Panc1 (cell line): ENCODE measurements around the gene MYO1A. TPM values are rescaled to one million over a fixed set of nuclear protein-coding genes. Genes with fewer than 3 reads are reported as not detected.

Source experiments
- ATAC-seq: fragments of 200-7000 bp; cut with Tn5 transposase; 2 replicates; pipeline ENCODE4 v1.9.1; 2020; ENCODE audit warnings: mild to moderate bottlenecking, moderate library complexity
- BruUV-seq: library from RNA; stranded (reverse); fragments of 400-500 nt; replicated peaks from 2 replicates; lab custom pipeline; 2021; lab: Mats Ljungman, UMichigan
- CTCF ChIA-PET: fragments of 300-600 bp; sonication (Branson Sonifier 250); formaldehyde crosslinking; loops from one replicate; lab custom pipeline; 2022; ENCODE audit warnings: antibody characterized with exemption; lab: Charles Lee
- POLR2A ChIA-PET: fragments of 300-600 bp; sonication (Branson Sonifier 250); formaldehyde crosslinking; loops from one replicate; lab custom pipeline; 2022; ENCODE audit warnings: antibody characterized with exemption; lab: Charles Lee
- DNase-seq: peaks from one replicate; pipeline ENCODE4 v3.0.0-alpha.2; 2010; ENCODE audit warnings: low read depth, low spot score
- H3K27ac ChIP-seq: 2 replicates; pipeline ENCODE4 v1.5.1; 2011; ENCODE audit warnings: mild to moderate bottlenecking, low read length, inconsistent platforms
- H3K27me3 ChIP-seq: fragments of 200-500 bp; sonication (Bioruptor generic); 2 replicates; pipeline ENCODE4 v1.6.0; 2014; ENCODE audit warnings: low read length, inconsistent platforms; ENCODE audit not compliant: control insufficient read depth, insufficient read depth
- H3K36me3 ChIP-seq: fragments of 200-500 bp; sonication (Bioruptor generic); 2 replicates; pipeline ENCODE4 v1.5.1; 2014; ENCODE audit warnings: inconsistent platforms, mild to moderate bottlenecking, low read length, moderate library complexity; ENCODE audit not compliant: control insufficient read depth, insufficient read depth
- H3K4me1 ChIP-seq: 2 replicates; pipeline ENCODE4 v1.5.1; 2011; ENCODE audit warnings: inconsistent platforms, mild to moderate bottlenecking, low read length, moderate library complexity; ENCODE audit not compliant: control insufficient read depth, insufficient read depth
- H3K4me3 ChIP-seq, 2 experiments: 2 replicates each; pipeline ENCODE4 v1.5.1; 2011 to 2012; ENCODE audit warnings: low read depth in 2 of 2, low read length in 2 of 2, mild to moderate bottlenecking in 2 of 2, inconsistent platforms in 1 of 2, moderate library complexity in 1 of 2
- H3K9me3 ChIP-seq: fragments of 200-500 bp; sonication (Bioruptor generic); 2 replicates; pipeline ENCODE4 v1.5.1; 2014; ENCODE audit warnings: low read depth, mild to moderate bottlenecking, inconsistent platforms, low read length, moderate library complexity; ENCODE audit not compliant: control insufficient read depth, insufficient read depth
- POLR2AphosphoS5 ChIP-seq: IDR thresholded peaks from 2 replicates; pipeline ENCODE4 v1.6.1; 2012; ENCODE audit warnings: mild to moderate bottlenecking, low read depth, low read length, moderate library complexity
- SIN3A ChIP-seq: IDR thresholded peaks from 2 replicates; pipeline ENCODE4 v1.6.1; 2012; ENCODE audit warnings: low read depth, mild to moderate bottlenecking, low read length, moderate library complexity, borderline replicate concordance; ENCODE audit not compliant: insufficient read depth
- TCF7L2 ChIP-seq: IDR thresholded peaks from 2 replicates; pipeline ENCODE4 v1.6.1; 2011; ENCODE audit warnings: mild to moderate bottlenecking, low read depth, low read length, inconsistent platforms
- in situ Hi-C: cut with HindIII; loops from 2 replicates; pipeline ENCODE4 v1.10.0; 2016; ENCODE audit warnings: low sequenced_read_pairs, low pct_unique_long_range_greater_than_20kb
- intact Hi-C: fragments of 100-400 bp; cut with micrococcal nuclease; formaldehyde crosslinking; loops from one replicate; pipeline ENCODE4 v1.10.0; 2022; ENCODE audit not compliant: unreplicated experiment
- total RNA-seq: library from RNA; stranded (reverse); gene quantifications from one replicate; pipeline ENCODE4 v1.2.1, GENCODE V29; 2021; ENCODE audit not compliant: unreplicated experiment
- TF ChIP-seq, protein P1 (sequence below), 2 experiments: IDR thresholded peaks; 2 replicates each; pipeline ENCODE4 v1.6.1; 2011 to 2012; ENCODE audit warnings: low read depth in 2 of 2, control low read depth in 1 of 2, low read length in 1 of 2, mild to moderate bottlenecking in 1 of 2, moderate library complexity in 1 of 2; ENCODE audit not compliant: insufficient read depth in 1 of 2
- TF ChIP-seq, protein P2 (sequence below): fragments of 450-650 bp; IDR thresholded peaks from 2 replicates; pipeline ENCODE4 v1.5.1; 2017; ENCODE audit warnings: mild to moderate bottlenecking

Gene MYO1A
- total RNA-seq, 1 experiment from 2014 or later, result not detected

DNA sequence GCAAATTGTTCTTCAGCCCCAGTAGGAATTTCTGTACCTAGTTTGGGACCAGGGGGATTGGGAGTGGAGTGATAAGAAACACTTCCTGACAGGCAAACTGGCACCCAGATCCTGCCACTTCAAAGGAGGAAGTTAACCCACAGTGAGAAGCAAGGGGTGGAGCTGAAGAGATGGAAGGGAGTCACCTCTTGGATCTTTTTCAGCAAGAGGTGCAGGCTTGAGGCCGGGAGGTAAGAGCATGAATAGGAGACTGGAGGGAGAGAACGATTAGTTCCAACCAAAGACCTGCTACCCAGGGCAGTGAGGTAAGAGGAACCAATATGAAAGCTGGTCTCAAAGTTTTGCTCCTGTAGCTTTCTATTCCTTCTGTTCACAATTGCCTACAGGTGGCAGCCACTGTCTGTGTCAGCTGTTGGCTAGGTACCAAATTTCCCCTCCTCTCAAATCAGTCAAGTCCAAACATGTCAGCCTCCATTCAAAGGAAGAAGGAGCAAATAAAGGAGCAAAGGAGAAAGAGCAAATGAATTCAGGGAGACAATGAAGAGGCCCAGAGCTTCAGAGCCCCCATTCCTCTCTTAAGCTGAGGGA is 18.7 kb downstream of the MYO1A start:
- TF ChIP-seq, protein P1, sequence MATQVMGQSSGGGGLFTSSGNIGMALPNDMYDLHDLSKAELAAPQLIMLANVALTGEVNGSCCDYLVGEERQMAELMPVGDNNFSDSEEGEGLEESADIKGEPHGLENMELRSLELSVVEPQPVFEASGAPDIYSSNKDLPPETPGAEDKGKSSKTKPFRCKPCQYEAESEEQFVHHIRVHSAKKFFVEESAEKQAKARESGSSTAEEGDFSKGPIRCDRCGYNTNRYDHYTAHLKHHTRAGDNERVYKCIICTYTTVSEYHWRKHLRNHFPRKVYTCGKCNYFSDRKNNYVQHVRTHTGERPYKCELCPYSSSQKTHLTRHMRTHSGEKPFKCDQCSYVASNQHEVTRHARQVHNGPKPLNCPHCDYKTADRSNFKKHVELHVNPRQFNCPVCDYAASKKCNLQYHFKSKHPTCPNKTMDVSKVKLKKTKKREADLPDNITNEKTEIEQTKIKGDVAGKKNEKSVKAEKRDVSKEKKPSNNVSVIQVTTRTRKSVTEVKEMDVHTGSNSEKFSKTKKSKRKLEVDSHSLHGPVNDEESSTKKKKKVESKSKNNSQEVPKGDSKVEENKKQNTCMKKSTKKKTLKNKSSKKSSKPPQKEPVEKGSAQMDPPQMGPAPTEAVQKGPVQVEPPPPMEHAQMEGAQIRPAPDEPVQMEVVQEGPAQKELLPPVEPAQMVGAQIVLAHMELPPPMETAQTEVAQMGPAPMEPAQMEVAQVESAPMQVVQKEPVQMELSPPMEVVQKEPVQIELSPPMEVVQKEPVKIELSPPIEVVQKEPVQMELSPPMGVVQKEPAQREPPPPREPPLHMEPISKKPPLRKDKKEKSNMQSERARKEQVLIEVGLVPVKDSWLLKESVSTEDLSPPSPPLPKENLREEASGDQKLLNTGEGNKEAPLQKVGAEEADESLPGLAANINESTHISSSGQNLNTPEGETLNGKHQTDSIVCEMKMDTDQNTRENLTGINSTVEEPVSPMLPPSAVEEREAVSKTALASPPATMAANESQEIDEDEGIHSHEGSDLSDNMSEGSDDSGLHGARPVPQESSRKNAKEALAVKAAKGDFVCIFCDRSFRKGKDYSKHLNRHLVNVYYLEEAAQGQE (IDR thresholded peaks at IDR 0.05; ENCODE audit: insufficient read depth in 1 of 2, low read depth in 2 of 2, low read length in 1 of 2), result no peak
- TF ChIP-seq, protein P2, sequence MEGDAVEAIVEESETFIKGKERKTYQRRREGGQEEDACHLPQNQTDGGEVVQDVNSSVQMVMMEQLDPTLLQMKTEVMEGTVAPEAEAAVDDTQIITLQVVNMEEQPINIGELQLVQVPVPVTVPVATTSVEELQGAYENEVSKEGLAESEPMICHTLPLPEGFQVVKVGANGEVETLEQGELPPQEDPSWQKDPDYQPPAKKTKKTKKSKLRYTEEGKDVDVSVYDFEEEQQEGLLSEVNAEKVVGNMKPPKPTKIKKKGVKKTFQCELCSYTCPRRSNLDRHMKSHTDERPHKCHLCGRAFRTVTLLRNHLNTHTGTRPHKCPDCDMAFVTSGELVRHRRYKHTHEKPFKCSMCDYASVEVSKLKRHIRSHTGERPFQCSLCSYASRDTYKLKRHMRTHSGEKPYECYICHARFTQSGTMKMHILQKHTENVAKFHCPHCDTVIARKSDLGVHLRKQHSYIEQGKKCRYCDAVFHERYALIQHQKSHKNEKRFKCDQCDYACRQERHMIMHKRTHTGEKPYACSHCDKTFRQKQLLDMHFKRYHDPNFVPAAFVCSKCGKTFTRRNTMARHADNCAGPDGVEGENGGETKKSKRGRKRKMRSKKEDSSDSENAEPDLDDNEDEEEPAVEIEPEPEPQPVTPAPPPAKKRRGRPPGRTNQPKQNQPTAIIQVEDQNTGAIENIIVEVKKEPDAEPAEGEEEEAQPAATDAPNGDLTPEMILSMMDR, result no peak
- TF ChIP-seq POLR2AphosphoS5, result no peak
- no peak for TF ChIP-seq SIN3A
- TF ChIP-seq TCF7L2, result no peak
- no peaks in the 10 kb centered on the region for H3K4me1 ChIP-seq
- in situ Hi-C loops, result no loop called here
- ChIA-PET CTCF (no interaction called here), POLR2A (no interaction called here)
- no peak overlapping the region for H3K4me3 ChIP-seq
- H3K27ac ChIP-seq, result no peak overlapping the region
- BruUV-seq, result no TSS peak
- ATAC-seq, result no peak
- no peaks in the 10 kb centered on the region for H3K9me3 ChIP-seq
- no peaks in the 10 kb centered on the region for H3K27me3 ChIP-seq
- no peaks in the 10 kb centered on the region for H3K36me3 ChIP-seq
- DNase-seq, result no peak
- intact Hi-C loops, result no loop called here

DNA sequence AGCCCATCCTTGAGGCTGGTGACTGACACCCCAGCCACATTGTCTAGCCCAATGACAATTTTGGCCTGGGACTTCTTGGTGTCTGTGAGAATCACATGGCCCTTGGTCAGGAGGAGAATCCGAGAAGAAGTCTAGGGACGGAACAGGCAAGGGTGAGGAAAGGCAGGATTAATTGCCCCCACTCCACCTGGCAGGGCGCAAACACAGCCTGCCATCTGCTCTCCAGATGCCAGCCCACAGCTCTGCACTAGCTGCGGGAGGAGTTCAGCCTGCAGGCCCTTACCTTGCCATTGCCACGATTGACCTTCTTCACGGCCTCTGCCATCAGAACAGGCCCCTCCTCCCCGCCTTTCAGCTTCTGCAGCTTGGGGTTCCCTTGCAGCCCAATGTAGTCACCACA is 20.5 kb downstream of the MYO1A start:
- Histone ChIP-seq H3K36me3 (no peaks in the 10 kb centered on the region), H3K27me3 (no peaks in the 10 kb centered on the region), H3K9me3 (no peaks in the 10 kb centered on the region), H3K4me3 (no peak overlapping the region), H3K4me1 (no peaks in the 10 kb centered on the region), H3K27ac (no peak overlapping the region)
- DNase-seq (no peak), ATAC-seq (no peak)
- intact Hi-C loops (no loop called here), in situ Hi-C loops (no loop called here)
- ChIA-PET CTCF (no interaction called here), POLR2A (no interaction called here)
- TF ChIP-seq, protein P1 (IDR thresholded peaks at IDR 0.05; ENCODE audit: insufficient read depth in 1 of 2, low read depth in 2 of 2, low read length in 1 of 2), result no peak
- TF ChIP-seq, protein P2, result no peak
- TF ChIP-seq POLR2AphosphoS5 (no peak), TCF7L2 (no peak), SIN3A (no peak)
- BruUV-seq, result no TSS peak
